HCT116 (cell line): ENCODE data around the gene DOCK10.
A peak's percentile ranks its signal among the peaks of the same experiment; 100 is the strongest.

ENCODE experiments used
- CBX3 ChIP-seq: IDR thresholded peaks from 2 replicates; pipeline ENCODE4 v1.6.1; 2012; ENCODE audit warnings: low read depth
- CEBPB ChIP-seq: IDR thresholded peaks from 2 replicates; pipeline ENCODE4 v1.6.1; 2012; ENCODE audit warnings: low read depth
- EZH2 ChIP-seq: fragments of 200-600 bp; sonication (generic); IDR thresholded peaks from 2 replicates; pipeline ENCODE4 v1.6.1; 2017; ENCODE audit warnings: antibody characterized with exemption, mixed run types
- EZH2phosphoT487 ChIP-seq: fragments of 200-600 bp; IDR thresholded peaks from 2 replicates; pipeline ENCODE4 v1.6.1; 2018; ENCODE audit warnings: antibody characterized with exemption, borderline replicate concordance
- POLR2A ChIP-seq: IDR thresholded peaks from 2 replicates; pipeline ENCODE4 v1.7.0; 2011; ENCODE audit warnings: borderline replicate concordance; ENCODE audit not compliant: insufficient read depth, insufficient read length; ENCODE audit errors: extremely low read depth
- POLR2AphosphoS5 ChIP-seq: IDR thresholded peaks from 2 replicates; pipeline ENCODE4 v1.6.1; 2011; ENCODE audit warnings: mild to moderate bottlenecking, low read depth, low read length, moderate library complexity
- SIN3A ChIP-seq: IDR thresholded peaks from 2 replicates; pipeline ENCODE4 v1.6.1; 2012; ENCODE audit warnings: low read depth
- YY1 ChIP-seq: IDR thresholded peaks from 2 replicates; pipeline ENCODE4 v1.6.1; 2011; ENCODE audit warnings: low read length, low read depth, moderate library complexity, mild to moderate bottlenecking; ENCODE audit not compliant: insufficient replicate concordance; ENCODE audit errors: extremely low read depth
- ZFX ChIP-seq: fragments of 450-650 bp; IDR thresholded peaks from 2 replicates; pipeline ENCODE4 v1.6.1; 2017
- ZNF274 ChIP-seq: fragments of 200-500 bp; sonication (Bioruptor generic); IDR thresholded peaks from 2 replicates; pipeline ENCODE4 v1.6.1; 2014; ENCODE audit warnings: mild to moderate bottlenecking, low read depth, low read length, inconsistent platforms
- TF ChIP-seq, protein P1 (sequence below): IDR thresholded peaks from 2 replicates; pipeline ENCODE4 v1.6.1; 2012
- TF ChIP-seq, protein P2 (sequence below): IDR thresholded peaks from 2 replicates; pipeline ENCODE4 v1.6.1; 2011; ENCODE audit warnings: mild to moderate bottlenecking, low read length, moderate library complexity; ENCODE audit not compliant: insufficient replicate concordance; ENCODE audit errors: extremely low read depth
- TF ChIP-seq, protein P3 (sequence below), 3 experiments: fragments of 200-600 bp in 1 of 3; sonication (generic) in 1 of 3; IDR thresholded peaks in 2 of 3; conservative IDR thresholded peaks in 1 of 3; 2 replicates each; pipeline ENCODE4 v1.5.1; 2012 to 2017; ENCODE audit warnings: low read depth in 2 of 3, low read length in 2 of 3, antibody characterized with exemption in 1 of 3, borderline replicate concordance in 1 of 3, control low read depth in 1 of 3, mild to moderate bottlenecking in 1 of 3, mixed read lengths in 1 of 3, mixed run types in 1 of 3, moderate library complexity in 1 of 3; ENCODE audit not compliant: insufficient read depth in 1 of 3

DNA sequence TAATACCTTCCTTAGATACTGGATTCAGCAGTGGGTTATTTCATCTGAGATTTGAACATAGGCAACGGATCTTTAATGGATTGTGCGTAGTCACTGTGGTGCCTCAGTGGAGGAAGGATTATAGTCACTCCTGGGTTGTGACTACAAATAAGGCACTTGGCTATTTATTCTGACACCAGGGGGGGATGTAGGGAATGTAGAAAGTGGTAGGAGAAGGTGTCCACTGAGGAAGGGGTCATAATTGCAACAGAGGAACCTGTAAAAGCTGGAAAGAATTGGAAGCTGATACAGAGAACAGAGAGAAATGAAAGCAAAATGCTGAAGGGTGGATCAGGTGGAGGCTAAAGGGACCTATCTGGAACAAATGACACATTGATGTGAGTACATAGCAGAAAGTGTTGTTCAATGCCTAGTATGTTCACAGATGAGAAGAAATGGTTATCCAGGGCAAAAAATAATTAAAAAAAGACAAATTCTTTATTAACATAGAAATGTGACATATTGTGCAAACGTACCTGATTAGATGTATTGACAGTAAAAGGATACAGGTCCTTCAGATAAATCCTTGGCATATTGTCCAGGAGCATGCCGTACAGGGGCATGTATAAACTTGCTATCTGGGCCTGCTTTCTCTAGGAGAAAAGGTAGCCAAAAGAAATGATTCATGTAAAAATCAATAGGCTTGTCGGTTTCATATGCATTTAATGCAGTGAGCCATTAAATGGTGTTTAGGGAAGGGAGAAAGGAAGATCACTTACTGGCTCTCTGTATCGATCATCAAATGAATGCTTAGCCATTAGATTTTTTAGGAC is 234.9 kb downstream of the DOCK10 start:
- TF ChIP-seq CEBPB = no peak
- TF ChIP-seq ZFX = no peak
- no peak for TF ChIP-seq POLR2AphosphoS5
- TF ChIP-seq, protein P1, sequence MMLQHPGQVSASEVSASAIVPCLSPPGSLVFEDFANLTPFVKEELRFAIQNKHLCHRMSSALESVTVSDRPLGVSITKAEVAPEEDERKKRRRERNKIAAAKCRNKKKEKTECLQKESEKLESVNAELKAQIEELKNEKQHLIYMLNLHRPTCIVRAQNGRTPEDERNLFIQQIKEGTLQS = no peak
- TF ChIP-seq, protein P2, sequence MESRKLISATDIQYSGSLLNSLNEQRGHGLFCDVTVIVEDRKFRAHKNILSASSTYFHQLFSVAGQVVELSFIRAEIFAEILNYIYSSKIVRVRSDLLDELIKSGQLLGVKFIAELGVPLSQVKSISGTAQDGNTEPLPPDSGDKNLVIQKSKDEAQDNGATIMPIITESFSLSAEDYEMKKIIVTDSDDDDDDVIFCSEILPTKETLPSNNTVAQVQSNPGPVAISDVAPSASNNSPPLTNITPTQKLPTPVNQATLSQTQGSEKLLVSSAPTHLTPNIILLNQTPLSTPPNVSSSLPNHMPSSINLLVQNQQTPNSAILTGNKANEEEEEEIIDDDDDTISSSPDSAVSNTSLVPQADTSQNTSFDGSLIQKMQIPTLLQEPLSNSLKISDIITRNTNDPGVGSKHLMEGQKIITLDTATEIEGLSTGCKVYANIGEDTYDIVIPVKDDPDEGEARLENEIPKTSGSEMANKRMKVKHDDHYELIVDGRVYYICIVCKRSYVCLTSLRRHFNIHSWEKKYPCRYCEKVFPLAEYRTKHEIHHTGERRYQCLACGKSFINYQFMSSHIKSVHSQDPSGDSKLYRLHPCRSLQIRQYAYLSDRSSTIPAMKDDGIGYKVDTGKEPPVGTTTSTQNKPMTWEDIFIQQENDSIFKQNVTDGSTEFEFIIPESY = no peak
- TF ChIP-seq YY1 = no peak
- TF ChIP-seq, protein P3, sequence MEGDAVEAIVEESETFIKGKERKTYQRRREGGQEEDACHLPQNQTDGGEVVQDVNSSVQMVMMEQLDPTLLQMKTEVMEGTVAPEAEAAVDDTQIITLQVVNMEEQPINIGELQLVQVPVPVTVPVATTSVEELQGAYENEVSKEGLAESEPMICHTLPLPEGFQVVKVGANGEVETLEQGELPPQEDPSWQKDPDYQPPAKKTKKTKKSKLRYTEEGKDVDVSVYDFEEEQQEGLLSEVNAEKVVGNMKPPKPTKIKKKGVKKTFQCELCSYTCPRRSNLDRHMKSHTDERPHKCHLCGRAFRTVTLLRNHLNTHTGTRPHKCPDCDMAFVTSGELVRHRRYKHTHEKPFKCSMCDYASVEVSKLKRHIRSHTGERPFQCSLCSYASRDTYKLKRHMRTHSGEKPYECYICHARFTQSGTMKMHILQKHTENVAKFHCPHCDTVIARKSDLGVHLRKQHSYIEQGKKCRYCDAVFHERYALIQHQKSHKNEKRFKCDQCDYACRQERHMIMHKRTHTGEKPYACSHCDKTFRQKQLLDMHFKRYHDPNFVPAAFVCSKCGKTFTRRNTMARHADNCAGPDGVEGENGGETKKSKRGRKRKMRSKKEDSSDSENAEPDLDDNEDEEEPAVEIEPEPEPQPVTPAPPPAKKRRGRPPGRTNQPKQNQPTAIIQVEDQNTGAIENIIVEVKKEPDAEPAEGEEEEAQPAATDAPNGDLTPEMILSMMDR (IDR thresholded peaks at IDR 0.05 in 2 of 3, conservative IDR thresholded peaks at IDR 0.05 in 1 of 3; ENCODE audit: borderline replicate concordance in 1 of 3, insufficient read depth in 1 of 3, low read depth in 2 of 3, low read length in 2 of 3) = peak; percentile 24 to 32 (median 26); a peak in 2 of 6 replicates
- no peak for TF ChIP-seq CBX3
- TF ChIP-seq SIN3A = no peak
- no peak for TF ChIP-seq EZH2
- TF ChIP-seq EZH2phosphoT487 = no peak
- TF ChIP-seq POLR2A = no peak
- TF ChIP-seq ZNF274 = no peak
